GM18858 (cell line): Measurements from ENCODE around the gene TTC23.

Source experiments
- ATAC-seq: cut with Tn5 transposase; IDR thresholded peaks from one replicate; pipeline ENCODE4 v1.9.1; 2021; ENCODE audit not compliant: unreplicated experiment

The TTC23 gene

DNA sequence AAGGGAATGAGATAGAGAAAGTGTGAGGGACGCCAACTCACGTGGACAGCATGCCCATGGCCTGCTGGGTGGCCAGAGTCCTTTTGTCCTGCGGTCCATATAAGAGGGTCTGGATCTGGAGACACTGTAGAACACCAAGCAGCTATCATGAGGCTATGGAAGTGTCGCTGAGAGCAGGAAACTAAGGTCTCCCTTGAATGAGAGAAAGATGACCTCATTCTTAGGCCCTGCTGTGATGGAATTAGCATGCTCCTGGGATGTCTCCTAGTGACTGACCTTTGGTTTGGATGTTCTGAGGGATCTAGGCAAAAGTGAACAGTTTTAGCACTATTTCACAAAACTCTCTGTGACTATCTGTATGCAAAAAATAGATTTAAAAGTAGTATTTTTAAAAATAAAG, 110.1 kb downstream of the TTC23 start:
- ATAC-seq, result no peak

DNA sequence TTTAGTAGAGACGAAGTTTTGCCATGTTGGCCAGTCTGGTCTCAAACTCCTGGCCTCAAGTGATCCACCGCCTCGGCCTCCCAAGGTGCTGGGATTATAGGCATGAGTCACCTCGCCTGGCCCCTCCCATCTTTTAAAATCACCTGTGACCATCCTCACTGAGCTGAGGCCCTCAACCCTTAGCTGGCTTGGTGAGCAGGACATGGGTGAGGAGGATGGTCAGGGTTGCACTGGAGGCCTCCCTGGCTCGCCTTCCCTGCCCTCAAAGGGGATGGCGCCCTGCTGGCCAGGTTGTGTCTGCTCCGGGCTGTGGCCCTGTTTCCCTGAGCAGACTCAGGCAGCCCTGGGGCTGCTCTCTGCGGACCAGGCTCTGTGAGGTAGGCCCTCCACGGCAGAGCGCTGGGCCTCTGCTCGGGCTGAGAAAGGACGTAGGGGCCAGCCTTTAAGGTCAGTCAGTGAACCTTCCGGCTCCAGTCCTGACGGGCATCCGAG, 110.8 kb downstream of the TTC23 start:
- no peak for ATAC-seq

DNA sequence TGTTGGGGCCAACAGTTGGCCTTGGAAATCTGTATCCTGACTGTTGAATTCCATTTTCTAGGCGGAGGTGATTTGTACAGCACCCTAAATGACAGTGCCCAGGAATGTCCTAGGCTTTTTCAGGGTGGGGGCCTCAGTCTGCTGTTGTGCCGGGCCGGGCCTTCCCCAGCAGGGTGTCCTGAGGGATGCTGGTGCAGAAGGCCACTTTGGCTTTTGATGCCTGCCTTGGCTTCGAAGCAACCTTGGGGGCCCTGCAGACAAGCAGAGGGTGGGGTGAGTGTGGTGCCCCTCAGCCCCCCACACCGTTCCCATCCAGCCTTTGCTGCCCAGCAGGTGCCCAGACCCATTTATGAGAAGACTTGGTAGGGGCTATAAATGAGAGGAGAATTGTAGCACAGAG, 111.5 kb downstream of the TTC23 start:
- ATAC-seq, result no peak

DNA sequence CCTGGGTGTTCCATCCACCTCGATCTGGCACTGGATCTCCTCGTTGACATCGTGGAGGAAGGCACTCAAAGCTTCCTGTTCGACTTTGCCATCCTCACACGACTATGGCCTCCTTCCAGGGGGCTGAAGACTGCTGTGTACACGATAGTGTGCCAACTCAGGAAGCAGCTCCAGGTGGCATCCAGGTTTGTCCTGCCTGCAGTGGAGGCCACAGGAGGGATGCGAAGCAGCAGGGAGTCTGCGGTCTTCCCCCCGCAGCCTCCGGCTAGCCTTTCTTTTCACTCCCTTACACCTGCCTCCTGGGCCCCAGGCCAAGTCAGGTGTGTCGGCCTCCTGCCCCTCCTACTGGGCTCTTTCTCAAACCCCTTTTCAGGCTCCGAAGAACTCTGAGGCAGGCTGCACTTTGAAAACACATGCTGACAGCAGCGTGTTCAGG, 112.3 kb downstream of the TTC23 start:
- ATAC-seq, result no peak

DNA sequence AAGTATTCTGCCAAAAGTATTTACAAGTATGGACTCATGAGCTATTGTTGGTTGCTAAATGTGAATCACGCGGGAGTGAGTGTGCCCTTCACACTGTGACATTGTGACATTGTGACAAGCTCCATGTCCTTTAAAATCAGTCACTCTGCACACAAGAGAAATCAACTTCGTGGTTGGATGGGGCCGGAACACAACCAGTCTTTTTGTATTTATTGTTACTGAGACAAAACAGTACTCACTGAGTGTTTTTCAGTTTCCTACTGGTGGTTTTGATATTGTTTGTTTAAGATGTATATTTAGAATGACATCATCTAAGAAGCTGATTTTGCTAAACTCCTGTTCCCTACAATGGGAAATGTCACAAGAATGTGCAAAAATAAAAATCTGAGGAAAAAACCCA, 114.2 kb downstream of the TTC23 start:
- peak; percentile 82 for ATAC-seq

DNA sequence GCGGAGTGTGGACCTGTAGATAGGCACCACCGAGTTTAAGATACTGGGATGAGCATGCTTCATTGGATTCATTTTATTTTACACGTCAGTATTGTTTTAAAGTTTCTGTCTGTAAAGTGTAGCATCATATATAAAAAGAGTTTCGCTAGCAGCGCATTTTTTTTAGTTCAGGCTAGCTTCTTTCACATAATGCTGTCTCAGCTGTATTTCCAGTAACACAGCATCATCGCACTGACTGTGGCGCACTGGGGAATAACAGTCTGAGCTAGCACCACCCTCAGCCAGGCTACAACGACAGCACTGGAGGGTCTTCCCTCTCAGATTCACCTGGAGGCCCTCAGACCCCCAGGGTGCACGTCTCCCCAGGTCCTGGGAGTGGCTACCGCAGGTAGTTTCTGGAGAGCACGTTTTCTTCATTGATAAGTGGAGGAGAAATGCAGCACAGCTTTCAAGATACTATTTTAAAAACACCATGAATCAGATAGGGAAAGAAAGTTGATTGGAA, 115.0 kb downstream of the TTC23 start:
- ATAC-seq, result no peak

DNA sequence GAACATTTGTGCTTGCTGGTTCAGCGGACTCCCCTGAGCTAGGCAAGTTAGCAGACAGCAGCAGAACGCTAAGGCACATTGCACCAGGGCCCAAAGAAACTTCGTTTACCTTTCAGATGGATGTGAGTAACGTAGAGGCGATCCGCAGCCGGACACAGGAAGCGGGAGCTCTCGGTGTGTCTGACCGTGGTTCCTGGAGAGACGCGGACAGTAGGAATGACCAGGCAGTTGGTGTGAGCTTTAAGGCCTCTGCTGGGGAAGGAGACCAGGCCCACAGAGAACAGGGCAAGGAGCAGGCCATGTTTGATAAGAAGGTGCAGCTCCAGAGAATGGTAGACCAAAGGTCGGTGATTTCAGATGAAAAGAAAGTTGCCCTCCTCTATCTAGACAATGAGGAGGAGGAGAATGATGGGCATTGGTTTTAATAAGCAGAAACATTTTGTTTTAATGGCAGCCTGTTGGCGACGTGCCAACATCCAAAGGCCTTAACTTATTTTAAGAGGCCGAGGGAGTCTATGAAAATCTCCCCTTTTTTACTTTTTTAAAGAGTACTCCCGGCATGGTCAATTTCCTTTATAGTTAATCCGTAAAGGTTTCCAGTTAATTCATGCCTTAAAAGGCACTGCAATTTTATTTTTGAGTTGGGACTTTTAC, 116.6 kb downstream of the TTC23 start:
- no peak for ATAC-seq

DNA sequence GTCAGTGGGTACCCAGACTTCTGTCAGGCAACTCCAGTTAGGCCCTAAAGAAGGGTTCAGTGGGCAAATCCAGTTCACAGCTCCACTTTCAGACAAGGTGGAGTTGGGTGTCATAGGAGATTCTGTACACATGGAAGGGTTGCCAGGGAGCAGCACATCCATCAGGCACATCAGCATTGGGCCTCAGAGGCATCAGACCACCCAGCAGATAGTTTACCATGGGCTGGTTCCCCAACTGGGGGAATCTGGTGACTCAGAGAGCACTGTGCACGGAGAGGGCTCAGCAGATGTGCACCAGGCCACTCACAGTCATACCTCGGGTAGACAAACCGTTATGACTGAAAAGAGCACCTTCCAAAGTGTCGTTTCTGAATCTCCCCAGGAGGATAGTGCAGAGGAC, 117.3 kb downstream of the TTC23 start:
- no peak for ATAC-seq

DNA sequence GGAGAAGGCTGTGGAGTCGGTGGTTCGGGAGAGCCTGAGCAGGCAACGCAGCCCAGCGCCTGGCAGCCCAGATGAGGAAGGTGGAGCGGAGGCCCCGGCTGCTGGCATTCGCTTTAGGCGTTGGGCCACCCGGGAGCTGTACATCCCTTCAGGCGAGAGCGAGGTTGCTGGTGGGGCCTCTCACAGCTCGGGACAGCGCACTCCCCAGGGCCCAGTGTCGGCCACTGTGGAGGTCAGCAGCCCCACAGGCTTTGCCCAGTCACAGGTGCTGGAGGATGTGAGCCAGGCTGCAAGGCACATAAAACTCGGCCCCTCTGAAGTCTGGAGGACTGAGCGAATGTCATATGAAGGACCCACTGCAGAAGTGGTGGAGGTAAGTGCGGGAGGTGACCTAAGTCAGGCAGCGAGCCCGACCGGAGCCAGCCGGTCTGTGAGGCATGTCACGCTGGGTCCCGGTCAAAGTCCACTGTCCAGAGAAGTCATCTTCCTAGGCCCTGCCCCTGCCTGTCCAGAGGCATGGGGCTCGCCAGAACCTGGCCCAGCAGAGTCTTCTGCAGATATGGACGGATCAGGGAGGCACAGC, 117.8 kb downstream of the TTC23 start:
- ATAC-seq, result no peak

DNA sequence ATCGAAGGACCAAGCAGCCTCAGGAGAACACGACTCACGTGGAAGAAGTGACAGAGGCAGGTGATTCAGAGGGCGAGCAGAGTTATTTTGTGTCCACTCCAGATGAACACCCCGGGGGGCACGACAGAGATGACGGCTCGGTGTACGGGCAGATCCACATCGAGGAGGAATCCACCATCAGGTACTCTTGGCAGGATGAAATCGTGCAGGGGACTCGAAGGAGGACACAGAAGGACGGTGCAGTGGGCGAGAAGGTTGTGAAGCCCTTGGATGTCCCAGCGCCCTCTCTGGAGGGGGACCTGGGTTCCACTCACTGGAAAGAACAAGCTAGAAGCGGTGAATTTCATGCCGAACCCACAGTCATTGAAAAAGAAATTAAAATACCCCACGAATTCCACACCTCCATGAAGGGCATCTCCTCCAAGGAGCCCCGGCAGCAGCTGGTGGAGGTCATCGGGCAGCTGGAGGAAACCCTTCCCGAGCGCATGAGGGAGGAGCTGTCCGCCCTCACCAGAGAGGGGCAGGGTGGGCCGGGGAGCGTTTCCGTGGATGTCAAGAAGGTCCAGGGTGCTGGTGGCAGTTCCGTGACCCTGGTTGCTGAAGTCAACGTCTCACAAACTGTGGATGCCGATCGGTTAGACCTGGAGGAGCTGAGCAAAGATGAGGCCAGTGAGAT, 118.5 kb downstream of the TTC23 start:
- ATAC-seq, result no peak

DNA sequence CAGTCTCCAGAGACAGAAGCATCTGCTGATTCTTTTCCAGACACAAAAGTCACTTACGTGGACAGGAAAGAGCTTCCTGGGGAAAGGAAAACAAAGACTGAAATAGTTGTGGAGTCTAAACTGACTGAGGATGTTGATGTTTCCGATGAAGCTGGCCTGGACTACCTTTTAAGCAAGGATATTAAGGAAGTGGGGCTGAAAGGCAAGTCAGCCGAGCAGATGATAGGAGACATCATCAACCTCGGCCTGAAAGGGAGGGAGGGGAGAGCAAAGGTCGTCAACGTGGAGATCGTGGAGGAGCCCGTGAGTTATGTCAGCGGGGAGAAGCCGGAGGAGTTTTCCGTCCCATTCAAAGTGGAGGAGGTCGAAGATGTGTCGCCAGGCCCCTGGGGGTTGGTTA, 119.1 kb downstream of the TTC23 start:
- ATAC-seq, result no peak

DNA sequence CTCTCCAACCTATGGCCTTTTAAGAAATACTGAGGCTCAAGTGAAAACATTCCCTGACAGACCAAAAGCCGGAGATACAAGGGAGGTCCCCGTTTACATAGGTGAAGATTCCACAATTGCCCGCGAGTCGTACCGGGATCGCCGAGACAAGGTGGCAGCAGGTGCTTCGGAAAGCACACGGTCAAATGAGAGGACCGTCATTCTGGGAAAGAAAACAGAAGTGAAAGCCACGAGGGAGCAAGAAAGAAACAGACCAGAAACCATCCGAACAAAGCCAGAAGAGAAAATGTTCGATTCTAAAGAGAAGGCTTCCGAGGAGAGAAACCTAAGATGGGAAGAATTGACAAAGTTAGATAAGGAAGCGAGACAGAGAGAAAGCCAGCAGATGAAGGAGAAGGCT, 119.7 kb downstream of the TTC23 start:
- no peak for ATAC-seq

DNA sequence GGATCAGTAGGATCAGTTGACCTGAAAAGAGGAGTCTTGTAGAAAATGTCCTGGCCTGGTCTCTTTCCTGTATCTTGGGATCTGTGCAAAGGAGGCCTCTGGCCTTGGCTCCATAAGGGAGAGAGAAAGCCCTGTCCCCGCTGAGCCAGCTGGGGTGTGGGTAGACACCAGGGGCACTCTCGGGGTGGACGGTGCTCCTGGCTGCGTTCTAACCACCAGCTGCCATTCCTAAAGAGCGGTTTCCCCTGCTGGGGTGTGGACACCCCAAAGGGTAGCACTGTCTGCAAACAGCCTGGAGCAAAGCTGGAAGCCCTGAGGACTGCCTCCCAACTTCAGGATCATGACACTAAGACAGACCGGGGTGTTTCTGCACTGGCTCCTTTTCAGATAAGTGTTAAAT, 121.0 kb downstream of the TTC23 start:
- no peak for ATAC-seq

DNA sequence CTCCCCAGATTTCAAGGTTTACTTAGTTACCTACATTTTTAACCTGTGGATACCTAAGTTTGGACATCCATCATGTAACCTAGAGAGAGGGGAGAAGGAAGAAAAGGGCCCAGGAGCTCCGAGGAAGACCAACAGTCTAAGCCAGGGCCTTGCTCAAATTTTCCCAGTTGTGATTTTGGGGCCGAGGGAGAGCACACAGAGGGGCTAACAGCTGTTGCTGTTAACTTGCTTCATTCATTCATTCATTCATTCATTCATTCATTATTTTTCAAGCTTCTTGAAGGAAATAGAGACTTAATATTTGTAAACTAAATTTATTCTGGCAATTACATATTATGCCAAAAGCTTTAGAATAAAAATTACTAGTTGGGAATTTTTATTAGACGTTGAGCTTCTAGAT, 121.6 kb downstream of the TTC23 start:
- no peak for ATAC-seq

DNA sequence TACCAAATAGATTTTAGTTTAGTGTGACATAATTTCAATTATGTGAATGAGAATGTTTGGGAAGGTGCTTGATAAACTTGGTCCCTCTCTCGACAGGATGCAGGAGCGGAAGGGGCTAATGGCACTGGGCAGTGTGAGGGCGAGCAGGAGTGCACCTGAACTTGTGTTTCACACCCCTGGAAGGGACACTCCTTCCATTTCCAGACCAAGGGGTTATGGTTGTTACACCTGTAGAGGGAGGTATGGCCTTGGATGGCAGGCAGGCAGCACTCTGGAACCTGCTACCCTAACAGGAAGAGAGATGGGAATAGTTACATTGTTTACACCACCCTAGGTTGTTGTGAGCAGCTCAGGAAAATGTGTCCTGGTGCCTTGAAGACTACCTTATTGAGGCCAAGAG, 122.5 kb downstream of the TTC23 start:
- ATAC-seq, result no peak

DNA sequence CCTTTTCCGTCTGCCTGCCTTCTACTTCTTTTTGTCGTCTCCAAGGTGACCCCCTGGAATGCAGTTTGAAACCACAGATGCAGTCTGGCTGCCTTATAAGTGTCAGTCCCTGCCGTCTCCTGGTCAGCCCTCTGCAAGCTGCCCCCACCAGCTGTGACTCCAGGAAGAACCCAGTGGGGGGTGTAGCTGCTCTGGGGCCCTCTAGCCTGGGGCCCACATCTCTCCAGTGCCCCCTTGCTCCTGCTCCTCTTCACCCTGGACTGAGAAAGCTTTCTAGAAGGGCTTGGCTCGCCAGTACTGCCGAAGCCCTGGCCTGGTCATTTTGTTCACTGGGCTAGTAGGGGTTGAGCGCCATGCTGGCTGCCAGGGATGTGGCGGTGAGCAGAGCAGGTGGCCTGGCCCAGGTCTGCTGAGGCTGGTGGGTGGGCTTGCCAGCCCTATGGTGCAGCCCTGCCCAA, 123.2 kb downstream of the TTC23 start:
- no peak for ATAC-seq

DNA sequence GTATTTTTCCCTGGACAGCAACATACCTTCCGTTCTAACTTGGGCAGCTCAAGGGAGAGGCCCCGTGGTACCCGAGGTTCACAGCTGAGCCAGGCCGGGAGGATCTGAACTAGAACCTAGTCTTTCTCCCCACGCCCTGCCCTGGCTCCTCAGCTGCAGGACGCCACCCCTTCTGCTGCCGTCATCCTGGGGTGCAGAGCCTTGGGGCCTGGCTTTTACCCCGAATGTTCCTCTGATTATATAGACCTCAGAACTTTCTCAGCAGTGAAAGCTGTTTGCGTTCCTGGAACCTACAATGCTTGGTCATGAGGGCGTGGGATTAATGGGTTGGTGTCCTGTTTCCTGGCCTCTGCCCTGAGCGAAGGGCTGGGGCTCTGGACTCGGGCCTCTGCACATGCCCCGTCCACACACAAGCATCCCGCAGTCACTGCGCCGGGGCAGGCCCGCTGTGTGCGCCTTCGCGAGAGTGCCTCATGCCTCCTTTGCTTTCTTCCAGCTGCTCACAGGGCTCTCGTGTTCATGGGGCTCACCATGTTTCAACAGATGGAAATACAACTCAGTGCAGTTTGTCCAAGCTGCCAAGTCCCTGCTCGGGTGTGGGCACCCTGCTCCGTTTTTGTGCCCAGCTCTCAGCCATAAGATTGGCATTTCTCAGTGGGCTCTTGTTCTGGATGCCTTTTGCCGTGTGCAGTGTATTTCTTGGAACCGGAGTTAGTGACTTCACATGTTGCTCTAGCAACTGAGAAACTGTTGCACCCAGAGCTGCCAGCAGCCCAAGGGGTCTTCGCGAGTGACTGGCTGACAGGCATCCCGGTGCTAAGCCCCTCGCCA, 124.1 kb downstream of the TTC23 start:
- no peak for ATAC-seq

DNA sequence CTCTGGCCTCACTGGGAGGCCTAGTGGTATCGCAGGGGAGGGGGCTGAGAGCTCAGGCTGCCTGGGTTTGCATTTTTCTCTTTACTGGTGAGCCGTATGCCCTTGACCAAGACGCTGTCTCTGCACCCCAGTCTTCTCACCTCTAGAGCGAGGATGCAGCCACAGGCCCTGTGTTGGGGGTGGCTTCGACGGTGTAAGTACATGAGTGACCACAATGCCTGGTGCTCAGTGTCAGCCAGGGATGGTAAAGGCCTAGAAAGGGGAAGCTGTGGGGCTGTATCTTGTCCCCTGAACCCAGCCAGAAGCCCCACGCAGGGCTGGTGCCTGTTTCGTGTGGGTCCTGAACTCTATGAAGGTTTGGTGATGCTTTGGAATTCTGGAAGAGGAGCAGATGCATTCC, 124.7 kb downstream of the TTC23 start:
- ATAC-seq, result no peak

DNA sequence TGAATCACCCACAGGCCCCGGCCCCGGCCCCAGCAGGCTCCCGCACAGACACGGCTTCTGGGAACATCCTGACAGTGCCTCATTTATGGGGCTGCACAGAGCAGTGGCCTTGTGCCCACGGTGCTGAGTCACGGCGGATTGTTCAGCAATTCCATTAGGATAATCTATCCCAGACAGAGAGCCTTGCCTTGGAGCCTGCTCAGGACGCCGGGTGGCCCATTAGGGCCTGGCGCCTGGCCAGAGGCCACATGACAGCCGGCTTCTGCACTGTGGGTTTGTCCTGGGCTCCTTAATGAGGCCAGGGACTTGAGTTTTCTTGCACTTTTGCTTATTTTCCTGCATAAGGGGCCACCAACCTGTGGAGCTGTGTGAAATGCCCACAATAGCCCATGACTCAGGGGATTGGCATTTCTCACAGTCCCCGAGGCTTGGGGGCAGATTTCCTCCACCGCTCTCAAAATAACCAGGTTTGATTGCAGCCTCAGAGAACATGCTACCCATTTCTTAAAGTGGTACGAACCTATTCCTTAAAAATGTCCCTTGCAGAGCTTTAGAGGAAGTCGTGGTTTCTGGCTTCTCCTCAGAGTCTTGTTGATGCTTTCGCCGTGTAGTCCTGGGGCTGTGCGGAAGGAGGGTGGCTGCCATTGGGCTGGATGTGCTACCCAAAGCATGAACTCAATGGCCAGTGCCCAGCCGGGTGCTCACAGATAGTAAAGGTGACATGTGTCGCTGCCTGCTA, 125.5 kb downstream of the TTC23 start:
- ATAC-seq, result no peak

DNA sequence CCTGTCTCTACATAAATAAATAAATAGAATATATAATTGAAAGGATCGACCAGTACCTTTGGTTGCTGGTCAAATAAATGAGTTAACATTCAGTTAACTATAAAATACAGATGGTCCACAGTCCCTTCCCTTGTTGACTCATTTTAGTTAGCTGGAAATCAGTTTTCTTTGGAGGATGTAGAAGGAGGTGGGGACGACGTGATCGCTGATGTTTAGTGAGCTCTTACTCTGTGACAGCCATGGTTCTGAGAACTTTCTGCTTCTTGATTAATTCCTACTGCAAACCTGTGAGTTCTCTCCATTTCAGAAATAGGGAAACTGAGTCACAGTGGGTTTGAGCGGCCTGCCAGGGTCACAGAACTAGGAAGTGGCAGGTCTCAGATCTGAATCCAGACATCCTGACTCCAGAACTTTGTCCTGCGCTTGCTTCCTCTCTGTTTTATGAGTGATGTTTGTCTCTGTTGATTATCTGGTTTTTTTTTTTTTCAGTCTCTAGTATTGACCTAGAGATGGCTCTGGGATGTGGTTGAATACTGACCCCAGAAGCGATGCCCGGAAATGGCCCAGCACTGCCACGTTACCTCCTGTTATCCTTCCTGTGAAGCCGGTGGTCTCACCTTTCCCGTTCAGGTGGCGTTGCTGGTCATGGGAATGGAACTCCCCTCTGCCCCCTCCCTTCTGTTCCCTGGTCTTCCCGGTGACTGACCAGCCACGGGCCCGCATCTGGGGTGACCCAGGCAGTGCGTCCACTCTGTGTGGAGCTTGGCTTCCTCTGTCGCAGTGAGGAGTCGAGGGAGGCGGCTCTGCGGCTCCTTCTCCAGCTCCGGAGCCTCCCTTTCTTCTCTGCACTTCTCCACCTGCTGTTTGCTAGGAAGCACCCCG, 126.3 kb downstream of the TTC23 start:
- ATAC-seq, result no peak
